Endometrium (tissue), 2 donors: ENCODE results near the gene HTRA3.

Experiments
- FAIRE-seq: peaks from 2 replicates; lab custom pipeline; 2012; peaks lifted over from hg19 to GRCh38; lab: Jason Lieb, UNC
- donor health status: control.
- donor health status: control.

The HTRA3 gene

GRCh38 chr4:8280876-8281440 is 11.4 kb downstream of the HTRA3 start:
- no peak for FAIRE-seq

- FAIRE-seq = no peak
Measured at GRCh38 chr4:8281519-8282133, 12.1 kb downstream of the HTRA3 start.

GRCh38 chr4:8282134-8282641 is 12.6 kb downstream of the HTRA3 start:
- FAIRE-seq = no peak

- FAIRE-seq = no peak
Measured at GRCh38 chr4:8282742-8283141, 13.2 kb downstream of the HTRA3 start.

GRCh38 chr4:8283161-8283560 is 13.6 kb downstream of the HTRA3 start:
- FAIRE-seq = no peak

GRCh38 chr4:8283631-8284121 is 14.1 kb downstream of the HTRA3 start:
- FAIRE-seq = no peak

- FAIRE-seq = no peak
Measured at GRCh38 chr4:8284391-8284790, 14.8 kb downstream of the HTRA3 start.

- FAIRE-seq = no peak
Measured at GRCh38 chr4:8285143-8285975, 15.8 kb downstream of the HTRA3 start.

- FAIRE-seq = no peak
Measured at GRCh38 chr4:8285976-8286718, 16.6 kb downstream of the HTRA3 start.

- no peak for FAIRE-seq
Measured at GRCh38 chr4:8286719-8287342, 17.3 kb downstream of the HTRA3 start.

- no peak for FAIRE-seq
Measured at GRCh38 chr4:8287343-8288280, 18.1 kb downstream of the HTRA3 start.

- FAIRE-seq = no peak
Measured at GRCh38 chr4:8289151-8289750, 19.7 kb downstream of the HTRA3 start.

GRCh38 chr4:8289956-8290700 is 20.6 kb downstream of the HTRA3 start:
- FAIRE-seq = no peak

- FAIRE-seq = no peak
Measured at GRCh38 chr4:8290701-8290970, 21.1 kb downstream of the HTRA3 start.

GRCh38 chr4:8291036-8291682 is 21.6 kb downstream of the HTRA3 start:
- no peak for FAIRE-seq

GRCh38 chr4:8291701-8292477 is 22.3 kb downstream of the HTRA3 start:
- no peak for FAIRE-seq

- FAIRE-seq = no peak
Measured at GRCh38 chr4:8292478-8293107, 23.0 kb downstream of the HTRA3 start.
